SK-N-SH (cell line): ENCODE results near the gene MAP3K12.

ENCODE experiments used
- EP300 ChIP-seq, 2 experiments: IDR thresholded peaks; 2 replicates each; pipeline versions ENCODE4 v1.4.0 to v1.6.1; 2012; ENCODE audit warnings: borderline replicate concordance in 1 of 2, low read depth in 1 of 2, low read length in 1 of 2
- EZH2phosphoT487 ChIP-seq: fragments of 200-600 bp; sonication (generic); IDR thresholded peaks from 2 replicates; pipeline ENCODE4 v1.6.1; 2017; ENCODE audit warnings: low read depth, mixed run types, mild to moderate bottlenecking, antibody characterized with exemption, moderate library complexity, borderline replicate concordance
- RFX5 ChIP-seq: IDR thresholded peaks from 2 replicates; pipeline ENCODE4 v1.6.1; 2012; ENCODE audit warnings: mild to moderate bottlenecking, improper control_type of control experiment, low read length
- TF ChIP-seq, protein P1 (sequence below): IDR thresholded peaks from 2 replicates; pipeline ENCODE4 v1.6.1; 2012; ENCODE audit warnings: mild to moderate bottlenecking, low read depth, low read length, moderate library complexity

DNA sequence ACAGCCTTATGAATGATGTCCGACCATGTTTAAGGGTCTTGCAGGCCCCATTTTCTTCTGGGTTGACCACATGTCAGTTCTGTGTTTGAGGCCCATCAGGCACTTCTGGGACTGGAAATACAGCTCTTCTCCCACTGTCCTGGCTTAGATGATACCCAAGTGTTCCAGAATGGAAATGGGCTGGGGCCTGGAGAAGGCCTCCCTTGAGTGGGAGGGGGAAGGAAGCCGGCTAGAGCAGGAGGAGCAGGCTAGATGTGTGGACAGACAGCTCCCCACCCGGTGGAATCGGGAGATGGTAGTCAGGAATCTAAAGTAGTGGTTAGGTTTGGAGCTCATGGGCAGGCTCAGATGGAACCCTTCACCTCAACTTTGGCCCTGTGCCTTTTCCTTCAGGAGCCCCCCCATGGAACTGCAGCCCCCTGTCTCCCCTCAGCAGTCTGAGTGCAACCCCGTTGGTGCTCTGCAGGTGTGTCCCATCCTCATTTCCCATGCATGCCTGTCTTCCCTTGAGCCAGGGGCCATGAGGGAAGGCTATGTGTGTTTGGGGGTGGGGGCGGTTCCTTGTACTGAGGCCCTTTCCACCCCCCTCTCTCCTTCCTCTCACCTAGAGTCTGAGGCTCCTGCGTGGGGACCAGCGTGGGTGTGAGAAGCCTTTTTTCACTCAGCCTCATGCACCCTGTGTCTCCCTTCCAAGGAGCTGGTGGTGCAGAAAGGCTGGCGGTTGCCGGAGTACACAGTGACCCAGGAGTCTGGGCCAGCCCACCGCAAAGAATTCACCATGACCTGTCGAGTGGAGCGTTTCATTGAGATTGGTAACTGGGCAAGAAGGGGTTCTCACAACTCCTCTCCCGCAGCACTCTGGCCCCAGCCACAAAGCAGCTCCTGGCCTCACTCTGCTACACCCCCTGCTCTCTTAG is 5.0 kb upstream of the MAP3K12 start:
- TF ChIP-seq RFX5, result no peak
- no peak for TF ChIP-seq EP300 (IDR thresholded peaks at IDR 0.05; ENCODE audit: borderline replicate concordance in 1 of 2, low read depth in 1 of 2, low read length in 1 of 2)
- TF ChIP-seq EZH2phosphoT487, result no peak
- TF ChIP-seq, protein P1, sequence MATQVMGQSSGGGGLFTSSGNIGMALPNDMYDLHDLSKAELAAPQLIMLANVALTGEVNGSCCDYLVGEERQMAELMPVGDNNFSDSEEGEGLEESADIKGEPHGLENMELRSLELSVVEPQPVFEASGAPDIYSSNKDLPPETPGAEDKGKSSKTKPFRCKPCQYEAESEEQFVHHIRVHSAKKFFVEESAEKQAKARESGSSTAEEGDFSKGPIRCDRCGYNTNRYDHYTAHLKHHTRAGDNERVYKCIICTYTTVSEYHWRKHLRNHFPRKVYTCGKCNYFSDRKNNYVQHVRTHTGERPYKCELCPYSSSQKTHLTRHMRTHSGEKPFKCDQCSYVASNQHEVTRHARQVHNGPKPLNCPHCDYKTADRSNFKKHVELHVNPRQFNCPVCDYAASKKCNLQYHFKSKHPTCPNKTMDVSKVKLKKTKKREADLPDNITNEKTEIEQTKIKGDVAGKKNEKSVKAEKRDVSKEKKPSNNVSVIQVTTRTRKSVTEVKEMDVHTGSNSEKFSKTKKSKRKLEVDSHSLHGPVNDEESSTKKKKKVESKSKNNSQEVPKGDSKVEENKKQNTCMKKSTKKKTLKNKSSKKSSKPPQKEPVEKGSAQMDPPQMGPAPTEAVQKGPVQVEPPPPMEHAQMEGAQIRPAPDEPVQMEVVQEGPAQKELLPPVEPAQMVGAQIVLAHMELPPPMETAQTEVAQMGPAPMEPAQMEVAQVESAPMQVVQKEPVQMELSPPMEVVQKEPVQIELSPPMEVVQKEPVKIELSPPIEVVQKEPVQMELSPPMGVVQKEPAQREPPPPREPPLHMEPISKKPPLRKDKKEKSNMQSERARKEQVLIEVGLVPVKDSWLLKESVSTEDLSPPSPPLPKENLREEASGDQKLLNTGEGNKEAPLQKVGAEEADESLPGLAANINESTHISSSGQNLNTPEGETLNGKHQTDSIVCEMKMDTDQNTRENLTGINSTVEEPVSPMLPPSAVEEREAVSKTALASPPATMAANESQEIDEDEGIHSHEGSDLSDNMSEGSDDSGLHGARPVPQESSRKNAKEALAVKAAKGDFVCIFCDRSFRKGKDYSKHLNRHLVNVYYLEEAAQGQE, result no peak
